Measurements from ENCODE around the gene MOB3C.
"Not testable (repeated sequence)": the region's sequence is repeated elsewhere in the genome, so short reads cannot be mapped to it uniquely, and the experiment has no call there.

Gene MOB3C

DNA sequence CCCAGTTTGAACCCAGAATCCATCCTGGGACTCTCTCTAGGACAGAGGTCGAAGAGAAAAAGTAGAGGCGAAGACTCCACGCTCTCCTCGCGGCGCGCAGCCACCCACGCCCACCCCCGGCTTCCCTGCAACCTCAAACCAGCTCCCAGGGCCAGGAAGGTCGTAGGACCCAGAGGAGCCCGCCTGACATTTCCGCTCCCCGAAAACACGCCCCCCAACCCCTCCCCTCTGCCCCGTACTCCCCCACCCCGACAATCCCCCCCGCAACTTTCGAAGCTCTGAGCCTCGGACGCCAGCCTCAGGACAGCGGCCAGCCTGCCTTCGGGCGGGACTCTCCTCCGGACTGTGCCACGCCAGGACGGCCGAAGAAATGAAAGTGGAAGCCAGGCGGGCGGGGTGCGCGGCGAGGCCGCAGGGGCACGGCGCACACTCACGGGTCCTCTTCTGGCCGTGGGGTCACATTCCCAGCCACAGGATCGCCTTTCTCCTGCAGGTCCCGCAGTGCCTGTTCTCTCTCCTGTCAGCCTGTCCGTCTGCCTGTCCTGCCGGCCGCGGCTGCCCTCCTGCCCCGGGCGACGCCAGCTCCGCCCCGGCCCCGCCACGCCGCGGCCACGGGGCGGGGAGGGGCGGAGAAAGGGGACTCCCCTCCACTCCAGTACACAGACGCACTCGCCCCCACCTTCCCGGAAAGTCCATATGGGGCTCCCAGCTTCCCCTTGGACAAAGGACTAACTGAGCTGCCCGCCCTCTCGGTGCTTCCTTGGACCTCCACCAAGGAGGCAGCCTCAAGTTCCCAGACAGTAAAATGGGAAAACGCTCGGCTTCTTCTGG, at the start of gene MOB3C:
MOB3C (minus strand) TSS at position 535 of the 831 bp plus-strand sequence. CDS start 3,490 bp downstream, outside the sequence.
- DNase-seq: no peak

DNA sequence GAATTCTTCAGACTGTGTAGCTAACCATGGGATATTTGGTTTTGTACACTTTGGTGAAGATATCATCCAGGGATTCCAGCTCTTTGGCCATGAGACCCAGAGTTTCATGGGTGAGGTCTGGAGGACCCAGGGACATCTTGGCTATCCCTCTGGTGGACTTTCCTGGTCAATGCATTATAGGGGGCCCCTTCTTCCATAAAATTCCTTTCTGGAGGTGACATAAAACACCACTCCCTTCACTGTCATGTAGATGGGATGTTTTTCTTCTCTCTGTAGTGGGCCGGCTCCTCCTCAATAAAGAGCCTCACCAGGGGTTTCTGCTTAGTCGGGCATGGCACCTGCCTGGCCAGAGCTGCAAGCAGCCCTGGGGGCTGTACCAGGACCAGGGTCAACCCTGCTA, 49.4 kb upstream of the MOB3C start:
- no peak for DNase-seq

DNA sequence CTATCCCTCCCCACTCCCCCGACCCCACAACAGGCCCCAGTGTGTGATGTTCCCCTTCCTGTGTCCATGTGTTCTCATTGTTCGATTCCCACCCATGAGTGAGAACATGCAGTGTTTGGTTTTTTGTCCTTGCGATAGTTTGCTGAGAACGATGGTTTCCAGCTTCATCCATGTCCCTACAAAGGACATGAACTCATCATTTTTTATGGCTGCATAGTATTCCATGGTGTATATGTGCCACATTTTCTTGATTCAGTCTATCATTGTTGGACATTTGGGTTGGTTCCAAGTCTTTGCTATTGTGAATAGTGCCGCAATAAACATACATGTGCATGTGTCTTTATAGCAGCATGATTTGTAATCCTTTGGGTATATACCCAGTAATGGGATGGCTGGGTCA, 46.3 kb upstream of the MOB3C start:
- not testable (repeated sequence) for DNase-seq

DNA sequence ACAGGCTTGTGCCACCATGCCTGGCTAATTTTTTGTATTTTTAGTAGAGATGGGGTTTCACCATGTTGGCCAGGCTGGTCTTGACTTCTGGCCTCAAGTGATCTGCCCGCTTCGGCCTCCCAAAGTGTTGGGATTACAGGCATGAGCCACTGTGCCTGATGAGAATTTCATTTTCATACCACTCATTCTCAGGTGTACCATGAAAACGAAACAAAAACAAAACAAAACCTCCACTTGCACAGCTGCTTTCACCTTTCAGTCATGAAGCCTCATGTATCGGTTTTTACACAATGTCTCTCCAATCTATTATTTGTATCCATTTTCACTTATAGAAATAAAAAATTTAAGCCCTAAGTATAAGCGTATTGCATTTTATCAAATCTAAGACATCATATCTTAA, 43.5 kb upstream of the MOB3C start:
- DNase-seq: not testable (repeated sequence)

DNA sequence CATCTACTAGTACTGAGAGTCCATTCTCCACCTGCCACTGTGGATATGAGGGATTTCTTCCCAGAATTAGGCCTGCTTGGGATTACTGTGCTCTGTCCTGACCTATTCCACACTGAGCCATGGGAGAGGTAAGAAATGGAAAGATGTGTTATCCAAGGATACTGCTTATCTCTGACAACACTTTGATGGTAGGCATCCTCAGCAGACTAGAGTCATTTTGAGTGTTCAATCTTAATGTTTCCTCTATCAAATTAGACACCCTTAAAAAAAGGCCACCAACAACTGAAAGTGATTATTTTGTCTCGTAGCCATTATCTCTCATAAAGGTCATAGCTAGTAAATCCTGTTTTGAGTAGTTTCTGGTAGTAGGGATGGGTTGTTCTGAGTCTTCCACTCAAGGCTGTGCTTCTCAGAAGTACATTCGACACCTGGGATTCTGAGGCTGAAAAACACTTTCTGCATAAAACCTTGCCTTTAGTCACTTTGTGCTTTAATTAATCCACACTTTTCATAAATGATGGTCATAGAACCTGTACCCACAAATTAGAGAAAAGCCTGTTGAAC, 42.8 kb upstream of the MOB3C start:
- DNase-seq: no peak

DNA sequence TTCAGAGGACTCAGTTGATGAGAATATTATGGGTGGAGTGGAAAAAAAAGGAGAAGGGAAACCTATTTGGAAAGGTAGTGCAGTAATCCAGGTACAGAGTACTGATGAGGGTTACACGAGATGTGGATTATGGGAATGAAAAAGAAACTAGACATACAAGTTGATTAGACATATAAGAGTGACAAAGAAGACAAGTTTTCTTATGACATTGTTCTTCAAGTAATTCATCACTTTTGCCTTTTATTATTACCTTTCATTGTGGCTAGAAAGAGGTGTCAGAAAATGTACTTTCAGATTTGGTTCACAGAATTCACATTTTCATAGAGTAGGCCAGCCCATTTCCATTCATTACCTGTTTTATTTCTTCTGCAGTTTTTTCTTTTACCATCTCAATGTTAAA, 41.2 kb upstream of the MOB3C start:
- no peak for DNase-seq

DNA sequence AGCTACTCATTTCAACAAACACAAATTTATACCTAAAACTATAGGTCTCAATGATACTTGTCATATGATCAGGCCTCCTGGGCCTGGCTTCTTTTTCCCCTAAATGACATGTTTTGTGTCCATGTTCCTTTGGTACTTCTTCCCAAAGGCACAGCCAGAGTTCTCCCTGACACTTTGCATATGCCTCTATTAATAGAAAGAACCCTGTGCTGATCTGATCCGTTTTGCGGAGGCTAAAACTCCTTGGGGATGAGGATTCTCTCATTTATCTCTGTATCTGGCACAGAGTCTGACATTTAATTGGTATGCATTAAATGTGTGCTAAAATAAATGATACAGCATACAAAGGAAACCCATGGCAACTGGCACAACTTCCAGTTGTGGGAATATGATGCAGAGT, 40.0 kb upstream of the MOB3C start:
- DNase-seq: no peak

DNA sequence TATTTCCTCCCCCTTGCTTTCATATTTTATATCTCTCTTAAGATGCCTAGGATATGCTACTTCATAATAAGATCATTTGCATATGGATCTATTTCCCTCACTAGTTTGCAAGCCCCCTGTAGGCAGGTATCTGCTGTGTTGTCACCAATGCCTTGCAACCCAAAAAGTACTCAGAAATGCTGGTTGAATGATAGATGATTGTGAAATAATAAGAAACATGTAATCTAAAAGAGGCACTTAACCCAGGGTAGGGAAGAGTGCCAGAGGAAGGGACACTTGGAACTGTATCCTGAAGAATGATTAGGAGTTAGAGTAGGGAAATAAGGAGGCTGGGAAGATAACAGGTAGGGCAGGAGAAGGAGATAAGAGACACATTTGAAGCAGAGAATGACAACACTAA, 39.2 kb upstream of the MOB3C start:
- no peak for DNase-seq

DNA sequence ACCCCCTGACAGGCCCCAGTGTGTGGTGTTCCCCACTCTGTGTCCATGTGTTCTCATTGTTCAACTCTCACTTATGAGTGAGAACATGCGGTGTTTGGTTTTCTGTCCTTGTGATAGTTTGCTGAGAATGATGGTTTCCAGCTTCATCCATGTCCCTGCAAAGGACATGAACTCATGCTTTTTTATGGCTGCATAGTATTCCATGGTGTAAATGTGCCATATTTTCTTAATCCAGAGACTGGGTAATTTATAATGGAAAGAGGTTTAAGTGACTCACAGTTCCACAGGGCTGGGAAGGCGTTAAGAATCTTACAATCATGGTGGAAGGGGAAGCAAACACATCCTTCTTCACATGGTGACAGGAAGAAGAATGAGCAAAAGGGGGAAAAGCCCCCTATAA, 38.1 kb upstream of the MOB3C start:
- DNase-seq: not testable (repeated sequence)

DNA sequence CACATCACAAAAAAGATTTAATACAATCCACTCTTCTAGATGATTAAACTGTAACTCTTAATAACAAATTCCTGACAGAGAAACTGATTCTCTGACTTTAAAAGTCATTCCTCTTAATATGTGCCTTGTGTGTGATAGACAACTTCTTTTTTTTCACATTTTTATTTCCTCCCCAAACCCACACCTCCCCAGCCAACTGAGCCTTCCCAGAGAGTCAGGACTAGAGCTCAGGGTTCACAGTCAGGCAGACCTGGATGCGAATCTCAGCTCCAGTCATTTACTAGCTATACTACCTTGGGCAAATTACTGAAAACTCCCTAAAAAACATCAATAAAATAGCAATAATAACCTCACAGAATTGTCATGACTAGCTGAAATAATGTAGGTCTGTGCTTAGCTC, 37.4 kb upstream of the MOB3C start:
- no peak for DNase-seq

DNA sequence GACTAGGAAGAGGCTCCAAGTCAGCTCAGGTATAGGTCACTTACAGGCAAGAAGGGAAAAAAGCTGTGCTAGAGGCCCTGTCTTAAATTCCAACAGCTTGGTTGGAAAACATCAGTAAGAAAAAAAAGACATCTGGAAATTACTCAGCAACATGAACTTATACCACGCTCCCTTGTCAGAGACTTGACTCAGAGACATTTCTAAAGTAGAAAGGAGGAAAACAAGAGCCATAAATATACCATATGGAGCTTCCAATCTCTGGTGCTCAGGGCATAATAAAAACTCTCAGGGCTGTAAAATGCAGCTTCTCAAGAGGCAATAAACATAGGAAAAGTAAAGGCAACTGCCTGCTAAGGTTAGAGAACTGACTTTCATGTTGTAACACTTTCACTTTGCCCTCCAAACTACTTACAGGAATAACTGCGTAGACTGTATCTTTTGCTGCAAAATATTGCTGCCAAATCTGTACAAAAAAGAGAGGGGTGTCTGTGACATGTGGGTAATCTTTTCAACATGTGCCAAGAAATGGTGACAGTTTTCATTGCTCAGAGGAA, 36.9 kb upstream of the MOB3C start:
- DNase-seq: no peak

DNA sequence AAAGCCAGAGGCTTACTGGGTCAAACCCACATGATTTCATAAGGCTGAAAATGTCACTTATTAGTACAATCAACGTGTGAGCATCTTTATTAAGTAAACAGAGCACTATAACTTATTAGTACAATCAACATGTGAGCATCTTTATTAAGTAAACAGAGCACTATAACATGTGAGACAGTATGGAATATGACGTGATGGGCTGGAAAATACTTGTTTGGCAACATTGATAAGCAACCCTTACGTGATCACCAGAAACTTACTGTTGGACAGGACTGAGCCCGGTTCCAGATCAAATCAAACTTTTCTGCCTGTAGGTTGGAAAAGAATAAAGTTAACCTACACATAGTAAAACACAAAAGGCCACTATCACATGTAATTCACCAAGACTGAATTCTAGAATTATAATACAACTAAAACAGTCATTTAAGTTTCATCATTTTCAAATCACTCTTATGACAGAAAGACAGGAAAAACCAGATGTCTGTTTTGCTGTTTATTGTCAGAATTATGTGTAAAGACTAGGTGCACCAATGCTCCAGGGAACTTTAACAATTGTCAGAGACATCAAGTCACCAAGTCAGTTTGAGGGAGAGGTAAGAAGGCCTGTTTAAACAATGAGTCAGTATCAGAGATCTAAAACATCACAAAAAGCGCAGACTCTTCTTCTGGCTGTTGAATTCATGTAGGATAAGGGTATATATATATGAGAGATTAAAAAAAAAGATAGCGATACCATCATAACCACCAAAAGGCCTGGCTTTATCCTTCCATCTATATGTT, 35.9 kb upstream of the MOB3C start:
- no peak for DNase-seq

DNA sequence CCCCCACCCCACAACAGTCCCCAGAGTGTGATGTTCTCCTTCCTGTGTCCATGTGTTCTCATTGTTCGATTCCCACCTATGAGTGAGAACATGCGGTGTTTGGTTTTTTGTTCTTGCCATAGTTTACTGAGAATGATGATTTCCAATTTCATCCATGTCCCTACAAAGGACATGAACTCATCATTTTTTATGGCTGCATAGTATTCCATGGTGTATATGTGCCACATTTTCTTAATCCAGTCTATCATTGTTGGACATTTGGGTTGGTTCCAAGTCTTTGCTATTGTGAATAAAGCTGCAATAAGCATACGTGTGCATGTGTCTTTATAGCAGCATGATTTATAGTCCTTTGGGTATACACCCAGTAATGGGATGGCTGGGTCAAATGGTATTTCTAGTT, 34.5 kb upstream of the MOB3C start:
- not testable (repeated sequence) for DNase-seq

DNA sequence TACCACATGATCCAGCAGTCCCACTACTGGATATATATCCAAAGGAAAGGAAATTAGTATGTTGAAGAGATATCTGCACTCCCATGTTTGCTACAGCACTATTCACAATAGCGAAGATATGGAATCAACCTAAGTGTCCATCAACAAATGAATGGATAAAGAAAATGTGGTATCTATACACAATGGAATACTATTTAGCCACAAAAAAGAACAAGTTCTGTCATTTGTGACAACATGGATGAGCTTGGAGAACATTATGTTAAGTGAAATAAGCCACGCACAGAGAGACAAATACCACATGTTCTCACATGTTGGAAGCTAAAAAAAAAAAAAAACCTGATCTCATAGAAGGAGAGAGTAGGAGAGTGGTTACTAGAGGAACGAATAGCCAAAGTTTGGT, 33.9 kb upstream of the MOB3C start:
- no peak for DNase-seq

DNA sequence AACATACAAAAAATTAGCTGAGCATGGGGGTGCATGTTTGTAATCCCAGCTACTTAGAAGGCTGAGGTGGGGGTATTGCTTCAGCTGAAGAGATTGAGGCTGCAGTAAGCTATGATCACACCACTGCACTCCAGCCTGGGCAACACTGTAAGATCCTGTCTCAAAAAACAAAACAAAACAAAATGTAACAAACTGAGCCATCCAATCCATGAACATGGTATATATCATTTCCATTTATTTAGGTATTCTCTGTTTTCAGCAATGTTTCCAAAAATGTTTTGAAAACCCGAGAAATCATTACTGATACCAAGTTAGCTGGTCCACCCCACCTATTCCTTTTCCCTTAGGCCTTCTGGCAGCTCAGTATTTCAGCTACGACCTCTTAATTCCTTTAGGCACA, 33.2 kb upstream of the MOB3C start:
- DNase-seq: no peak

DNA sequence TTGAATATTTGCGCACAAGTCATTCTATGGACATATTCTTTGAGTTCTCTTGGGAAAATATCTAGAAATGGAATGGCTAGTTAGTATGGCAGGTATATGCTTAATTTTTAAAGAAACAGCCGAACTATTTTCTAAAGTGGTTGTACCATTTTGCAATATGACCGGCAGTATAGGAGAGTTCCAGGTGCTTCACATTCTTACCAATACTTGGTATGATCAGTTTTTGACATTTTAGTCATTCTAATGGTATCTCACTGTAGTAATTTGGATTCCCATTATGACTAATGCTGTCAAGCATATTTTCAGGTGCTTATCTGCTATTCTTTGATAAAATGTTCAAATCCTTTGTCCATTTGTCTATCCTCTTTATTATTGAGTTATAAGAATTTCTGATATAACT, 31.0 kb upstream of the MOB3C start:
- DNase-seq: no peak

DNA sequence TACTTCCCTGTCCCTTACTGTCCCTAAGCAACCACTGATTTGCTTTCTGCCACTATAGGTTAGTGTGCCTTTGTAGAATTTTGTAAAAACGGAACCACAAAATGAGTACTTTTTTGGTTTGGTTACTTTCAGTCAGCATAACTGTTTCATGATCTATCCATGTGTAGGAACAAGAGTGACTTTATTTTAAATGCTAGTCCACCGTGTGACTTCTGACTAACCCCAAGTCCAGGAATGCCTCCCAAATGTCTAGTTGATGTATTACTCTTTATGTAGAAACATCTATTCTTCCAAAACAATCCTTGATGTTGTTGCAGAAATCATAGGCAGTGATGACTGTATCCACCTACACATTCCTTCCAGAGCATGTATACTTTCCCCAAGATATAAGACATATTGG, 30.2 kb upstream of the MOB3C start:
- DNase-seq: no peak

DNA sequence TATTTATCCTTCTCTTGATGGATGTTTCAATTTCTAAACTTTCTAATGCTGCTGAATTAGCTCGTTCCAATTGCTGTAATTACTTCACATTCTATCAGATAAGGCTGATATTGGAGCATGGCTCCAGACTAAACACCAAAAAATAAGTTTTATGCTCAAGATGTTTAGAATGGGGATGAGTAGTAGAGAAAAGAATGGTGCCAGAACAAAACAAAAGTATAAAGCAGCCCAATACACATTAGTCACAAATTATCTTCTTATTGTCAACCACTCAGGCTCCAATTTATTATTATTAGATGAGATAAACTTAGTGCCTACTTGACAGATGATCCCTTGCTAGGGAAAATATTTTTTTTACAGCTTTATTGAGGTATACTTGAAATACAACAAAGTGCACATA, 29.7 kb upstream of the MOB3C start:
- no peak for DNase-seq

DNA sequence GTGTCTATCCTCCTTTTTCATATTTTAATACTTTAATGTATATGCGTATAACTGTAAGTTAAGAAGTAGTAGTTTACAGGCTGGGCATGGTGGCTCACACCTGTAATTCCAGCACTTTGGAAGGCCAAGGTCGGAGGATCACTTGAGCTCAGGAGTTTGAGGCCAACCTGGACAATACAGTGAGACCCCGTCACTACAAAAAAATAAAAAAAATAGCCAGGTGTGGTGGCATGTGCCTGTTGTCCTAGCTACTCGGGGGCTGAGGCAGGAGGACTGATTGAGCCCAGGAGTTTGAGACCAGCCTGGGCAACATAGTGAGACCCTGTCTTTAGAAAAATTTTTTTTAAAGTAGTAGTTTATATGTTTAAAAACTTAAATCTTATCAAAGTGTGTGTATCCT, 29.2 kb upstream of the MOB3C start:
- DNase-seq: no peak

DNA sequence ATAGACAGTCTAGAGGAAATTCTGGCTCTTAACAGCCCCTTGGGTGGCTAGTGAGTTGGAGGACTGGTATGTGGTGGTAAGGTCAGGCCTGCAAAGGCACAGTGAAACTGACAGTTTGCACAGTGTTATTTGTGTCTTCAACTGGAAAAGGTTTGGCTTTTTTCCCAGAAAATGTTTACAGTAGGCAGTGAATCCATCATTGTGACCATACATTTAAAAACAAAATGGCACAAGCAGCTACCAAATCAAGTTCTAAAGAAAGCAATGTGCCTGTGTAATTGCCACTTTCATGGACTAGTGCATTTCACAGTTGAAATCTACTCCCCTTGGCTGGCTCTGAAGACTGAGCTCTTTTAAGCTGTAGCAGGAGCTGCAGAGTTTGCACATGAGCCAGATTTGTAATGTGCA, 26.8 kb upstream of the MOB3C start:
- DNase-seq: peak; percentile 98

DNA sequence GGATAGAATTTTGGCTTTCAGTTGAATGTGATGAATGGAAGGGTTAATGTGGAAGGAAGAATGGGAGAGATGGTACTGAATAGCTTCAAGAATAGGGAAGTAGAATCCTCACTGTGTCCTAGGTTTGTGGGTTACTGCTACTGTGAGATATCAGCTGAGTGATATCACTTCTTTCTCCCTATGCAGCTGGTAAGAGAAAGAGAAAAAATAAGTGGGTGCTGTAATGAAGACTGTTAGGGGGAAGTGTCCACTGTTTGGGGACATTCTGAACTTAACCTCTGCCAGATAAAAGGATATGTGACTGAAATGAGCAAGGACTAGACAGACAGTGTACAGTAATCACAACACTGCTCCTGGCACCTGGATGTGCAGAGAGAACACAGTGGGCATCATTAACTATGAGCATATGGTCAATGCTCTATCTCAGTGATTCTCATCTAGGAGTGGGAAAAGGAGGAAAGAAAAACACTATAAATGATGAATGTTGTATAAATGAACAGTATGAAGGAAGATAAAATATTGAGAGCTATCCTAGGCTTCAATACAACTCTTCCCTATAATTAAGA, 25.6 kb upstream of the MOB3C start:
- DNase-seq: no peak

DNA sequence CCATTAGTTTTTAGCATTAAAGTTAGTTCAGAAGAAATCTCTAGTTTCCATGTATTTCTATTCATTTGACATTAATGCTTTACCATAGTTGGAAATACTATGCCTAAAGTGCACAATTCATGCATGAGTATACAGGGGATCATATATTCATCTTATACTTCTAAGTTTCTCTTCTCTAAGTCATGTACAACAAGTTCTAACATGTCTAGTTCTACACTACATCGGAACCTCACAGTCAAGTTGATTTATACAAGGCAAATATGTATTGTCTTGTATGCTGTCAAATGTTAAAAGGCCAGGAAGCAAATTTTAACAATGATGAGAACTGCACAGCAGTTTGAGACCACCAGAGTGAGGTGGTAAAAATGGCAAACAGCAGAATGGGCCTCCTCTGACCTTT, 22.9 kb upstream of the MOB3C start:
- DNase-seq: no peak

DNA sequence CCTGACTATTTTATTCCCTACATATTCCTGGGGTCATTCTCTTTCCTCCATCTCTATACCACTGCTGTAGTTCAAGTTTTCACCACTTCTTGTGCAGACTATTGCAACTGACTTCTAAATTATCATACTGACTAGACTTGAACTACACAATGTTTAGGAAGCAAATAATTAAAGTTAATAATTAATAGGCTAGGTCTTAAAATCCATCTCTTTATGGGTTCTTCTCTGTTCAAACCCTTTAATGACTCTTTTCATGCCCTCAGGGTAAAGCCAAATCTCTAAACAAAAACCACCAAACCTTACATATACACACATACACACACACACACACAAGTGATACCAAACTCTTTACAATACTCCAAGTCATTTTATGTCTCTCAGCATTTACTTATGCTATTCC, 22.3 kb upstream of the MOB3C start:
- DNase-seq: no peak

All from NCI-H1105 treated with DMSO at 0.1 percent for 48 hours (cell line).